ENCODE results near the gene PDZD8.

DNA sequence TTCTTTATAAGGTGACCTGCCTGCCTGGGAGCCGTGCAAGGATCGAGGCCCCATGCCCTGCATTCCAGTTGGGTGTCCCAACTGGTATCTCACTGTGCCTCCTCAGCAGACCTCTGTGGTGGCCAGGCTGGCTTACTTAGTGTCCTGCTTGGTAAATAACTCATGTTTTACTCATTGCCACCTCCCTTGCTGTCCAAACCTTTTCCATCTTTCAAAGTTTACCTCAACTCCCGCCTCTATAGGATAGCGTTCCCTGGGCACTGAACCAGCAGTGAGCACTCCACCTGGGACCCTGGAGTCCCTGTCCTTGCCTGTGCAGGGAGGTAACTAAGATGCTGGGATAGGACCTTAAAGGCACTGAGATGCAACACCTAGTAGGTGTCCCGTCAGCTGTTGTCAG, 100.7 kb downstream of the PDZD8 start:
- TF ChIP-seq, protein P1, sequence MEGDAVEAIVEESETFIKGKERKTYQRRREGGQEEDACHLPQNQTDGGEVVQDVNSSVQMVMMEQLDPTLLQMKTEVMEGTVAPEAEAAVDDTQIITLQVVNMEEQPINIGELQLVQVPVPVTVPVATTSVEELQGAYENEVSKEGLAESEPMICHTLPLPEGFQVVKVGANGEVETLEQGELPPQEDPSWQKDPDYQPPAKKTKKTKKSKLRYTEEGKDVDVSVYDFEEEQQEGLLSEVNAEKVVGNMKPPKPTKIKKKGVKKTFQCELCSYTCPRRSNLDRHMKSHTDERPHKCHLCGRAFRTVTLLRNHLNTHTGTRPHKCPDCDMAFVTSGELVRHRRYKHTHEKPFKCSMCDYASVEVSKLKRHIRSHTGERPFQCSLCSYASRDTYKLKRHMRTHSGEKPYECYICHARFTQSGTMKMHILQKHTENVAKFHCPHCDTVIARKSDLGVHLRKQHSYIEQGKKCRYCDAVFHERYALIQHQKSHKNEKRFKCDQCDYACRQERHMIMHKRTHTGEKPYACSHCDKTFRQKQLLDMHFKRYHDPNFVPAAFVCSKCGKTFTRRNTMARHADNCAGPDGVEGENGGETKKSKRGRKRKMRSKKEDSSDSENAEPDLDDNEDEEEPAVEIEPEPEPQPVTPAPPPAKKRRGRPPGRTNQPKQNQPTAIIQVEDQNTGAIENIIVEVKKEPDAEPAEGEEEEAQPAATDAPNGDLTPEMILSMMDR (IDR thresholded peaks at IDR 0.05 in 4 of 5, conservative IDR thresholded peaks at IDR 0.05 in 1 of 5), result no peak
- no peak for TF ChIP-seq POLR2A (IDR thresholded peaks at IDR 0.05)
